GM23338 (cell line): ENCODE measurements around the gene IYD.

Experiments
- EZH2 ChIP-seq: fragments of 200-600 bp; sonication (generic); IDR thresholded peaks from one replicate; pipeline ENCODE4 v1.8.0; 2017; ENCODE audit warnings: antibody characterized with exemption, mild to moderate bottlenecking, low read depth; ENCODE audit not compliant: unreplicated experiment
- EZH2phosphoT487 ChIP-seq: fragments of 200-600 bp; sonication (generic); IDR thresholded peaks from one replicate; pipeline ENCODE4 v1.8.1; 2018; ENCODE audit warnings: antibody characterized with exemption; ENCODE audit not compliant: unreplicated experiment
- JUNB ChIP-seq: IDR thresholded peaks from one replicate; pipeline ENCODE4 v1.6.1; 2016; ENCODE audit warnings: antibody characterized with exemption; ENCODE audit not compliant: unreplicated experiment
- POLR2AphosphoS5 ChIP-seq: IDR thresholded peaks from 2 replicates; pipeline ENCODE4 v1.6.1; 2016; ENCODE audit warnings: antibody characterized with exemption, low read depth
- TF ChIP-seq, protein P1 (sequence below), 2 experiments: fragments of 200-600 bp in 1 of 2; sonication (generic) in 1 of 2; conservative IDR thresholded peaks; 2 replicates each; pipeline versions ENCODE4 v1.5.1 to v1.6.1; 2016 to 2017; ENCODE audit warnings: antibody characterized with exemption in 2 of 2, low read depth in 2 of 2, mild to moderate bottlenecking in 2 of 2, moderate library complexity in 1 of 2
- TF ChIP-seq, protein P2 (sequence below): fragments of 250-450 bp; sonication (Bioruptor Pico); IDR thresholded peaks from 2 replicates; pipeline ENCODE4 v1.5.0; 2020; ENCODE audit warnings: mild to moderate bottlenecking, moderate library complexity
- TF ChIP-seq, protein P3 (sequence below): IDR thresholded peaks from one replicate; pipeline ENCODE4 v1.6.1; 2018; ENCODE audit warnings: antibody characterized with exemption; ENCODE audit not compliant: unreplicated experiment

DNA sequence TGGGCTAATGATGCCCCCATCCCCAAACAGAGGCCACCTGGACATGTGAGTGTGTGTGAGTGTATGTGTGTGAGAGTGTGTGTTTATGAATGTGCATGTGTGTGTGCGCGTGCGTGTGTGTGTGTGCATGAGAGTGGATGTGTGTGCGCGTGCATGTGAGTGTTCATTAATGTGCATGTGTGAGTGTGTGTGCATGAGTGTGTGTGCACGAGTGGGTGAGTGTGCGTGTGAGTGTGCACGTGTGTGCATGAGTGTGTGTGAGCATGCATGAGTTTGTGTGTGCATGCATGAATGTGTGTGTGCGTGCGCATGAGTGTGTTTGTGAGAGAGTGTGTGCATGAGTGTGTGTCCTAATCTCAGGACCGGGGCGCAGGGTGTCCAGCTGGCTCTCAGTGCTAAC is 1.3 kb downstream of the IYD start:
- TF ChIP-seq, protein P1, sequence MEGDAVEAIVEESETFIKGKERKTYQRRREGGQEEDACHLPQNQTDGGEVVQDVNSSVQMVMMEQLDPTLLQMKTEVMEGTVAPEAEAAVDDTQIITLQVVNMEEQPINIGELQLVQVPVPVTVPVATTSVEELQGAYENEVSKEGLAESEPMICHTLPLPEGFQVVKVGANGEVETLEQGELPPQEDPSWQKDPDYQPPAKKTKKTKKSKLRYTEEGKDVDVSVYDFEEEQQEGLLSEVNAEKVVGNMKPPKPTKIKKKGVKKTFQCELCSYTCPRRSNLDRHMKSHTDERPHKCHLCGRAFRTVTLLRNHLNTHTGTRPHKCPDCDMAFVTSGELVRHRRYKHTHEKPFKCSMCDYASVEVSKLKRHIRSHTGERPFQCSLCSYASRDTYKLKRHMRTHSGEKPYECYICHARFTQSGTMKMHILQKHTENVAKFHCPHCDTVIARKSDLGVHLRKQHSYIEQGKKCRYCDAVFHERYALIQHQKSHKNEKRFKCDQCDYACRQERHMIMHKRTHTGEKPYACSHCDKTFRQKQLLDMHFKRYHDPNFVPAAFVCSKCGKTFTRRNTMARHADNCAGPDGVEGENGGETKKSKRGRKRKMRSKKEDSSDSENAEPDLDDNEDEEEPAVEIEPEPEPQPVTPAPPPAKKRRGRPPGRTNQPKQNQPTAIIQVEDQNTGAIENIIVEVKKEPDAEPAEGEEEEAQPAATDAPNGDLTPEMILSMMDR (conservative IDR thresholded peaks at IDR 0.05; ENCODE audit: low read depth in 2 of 2), result no peak
- TF ChIP-seq, protein P2, sequence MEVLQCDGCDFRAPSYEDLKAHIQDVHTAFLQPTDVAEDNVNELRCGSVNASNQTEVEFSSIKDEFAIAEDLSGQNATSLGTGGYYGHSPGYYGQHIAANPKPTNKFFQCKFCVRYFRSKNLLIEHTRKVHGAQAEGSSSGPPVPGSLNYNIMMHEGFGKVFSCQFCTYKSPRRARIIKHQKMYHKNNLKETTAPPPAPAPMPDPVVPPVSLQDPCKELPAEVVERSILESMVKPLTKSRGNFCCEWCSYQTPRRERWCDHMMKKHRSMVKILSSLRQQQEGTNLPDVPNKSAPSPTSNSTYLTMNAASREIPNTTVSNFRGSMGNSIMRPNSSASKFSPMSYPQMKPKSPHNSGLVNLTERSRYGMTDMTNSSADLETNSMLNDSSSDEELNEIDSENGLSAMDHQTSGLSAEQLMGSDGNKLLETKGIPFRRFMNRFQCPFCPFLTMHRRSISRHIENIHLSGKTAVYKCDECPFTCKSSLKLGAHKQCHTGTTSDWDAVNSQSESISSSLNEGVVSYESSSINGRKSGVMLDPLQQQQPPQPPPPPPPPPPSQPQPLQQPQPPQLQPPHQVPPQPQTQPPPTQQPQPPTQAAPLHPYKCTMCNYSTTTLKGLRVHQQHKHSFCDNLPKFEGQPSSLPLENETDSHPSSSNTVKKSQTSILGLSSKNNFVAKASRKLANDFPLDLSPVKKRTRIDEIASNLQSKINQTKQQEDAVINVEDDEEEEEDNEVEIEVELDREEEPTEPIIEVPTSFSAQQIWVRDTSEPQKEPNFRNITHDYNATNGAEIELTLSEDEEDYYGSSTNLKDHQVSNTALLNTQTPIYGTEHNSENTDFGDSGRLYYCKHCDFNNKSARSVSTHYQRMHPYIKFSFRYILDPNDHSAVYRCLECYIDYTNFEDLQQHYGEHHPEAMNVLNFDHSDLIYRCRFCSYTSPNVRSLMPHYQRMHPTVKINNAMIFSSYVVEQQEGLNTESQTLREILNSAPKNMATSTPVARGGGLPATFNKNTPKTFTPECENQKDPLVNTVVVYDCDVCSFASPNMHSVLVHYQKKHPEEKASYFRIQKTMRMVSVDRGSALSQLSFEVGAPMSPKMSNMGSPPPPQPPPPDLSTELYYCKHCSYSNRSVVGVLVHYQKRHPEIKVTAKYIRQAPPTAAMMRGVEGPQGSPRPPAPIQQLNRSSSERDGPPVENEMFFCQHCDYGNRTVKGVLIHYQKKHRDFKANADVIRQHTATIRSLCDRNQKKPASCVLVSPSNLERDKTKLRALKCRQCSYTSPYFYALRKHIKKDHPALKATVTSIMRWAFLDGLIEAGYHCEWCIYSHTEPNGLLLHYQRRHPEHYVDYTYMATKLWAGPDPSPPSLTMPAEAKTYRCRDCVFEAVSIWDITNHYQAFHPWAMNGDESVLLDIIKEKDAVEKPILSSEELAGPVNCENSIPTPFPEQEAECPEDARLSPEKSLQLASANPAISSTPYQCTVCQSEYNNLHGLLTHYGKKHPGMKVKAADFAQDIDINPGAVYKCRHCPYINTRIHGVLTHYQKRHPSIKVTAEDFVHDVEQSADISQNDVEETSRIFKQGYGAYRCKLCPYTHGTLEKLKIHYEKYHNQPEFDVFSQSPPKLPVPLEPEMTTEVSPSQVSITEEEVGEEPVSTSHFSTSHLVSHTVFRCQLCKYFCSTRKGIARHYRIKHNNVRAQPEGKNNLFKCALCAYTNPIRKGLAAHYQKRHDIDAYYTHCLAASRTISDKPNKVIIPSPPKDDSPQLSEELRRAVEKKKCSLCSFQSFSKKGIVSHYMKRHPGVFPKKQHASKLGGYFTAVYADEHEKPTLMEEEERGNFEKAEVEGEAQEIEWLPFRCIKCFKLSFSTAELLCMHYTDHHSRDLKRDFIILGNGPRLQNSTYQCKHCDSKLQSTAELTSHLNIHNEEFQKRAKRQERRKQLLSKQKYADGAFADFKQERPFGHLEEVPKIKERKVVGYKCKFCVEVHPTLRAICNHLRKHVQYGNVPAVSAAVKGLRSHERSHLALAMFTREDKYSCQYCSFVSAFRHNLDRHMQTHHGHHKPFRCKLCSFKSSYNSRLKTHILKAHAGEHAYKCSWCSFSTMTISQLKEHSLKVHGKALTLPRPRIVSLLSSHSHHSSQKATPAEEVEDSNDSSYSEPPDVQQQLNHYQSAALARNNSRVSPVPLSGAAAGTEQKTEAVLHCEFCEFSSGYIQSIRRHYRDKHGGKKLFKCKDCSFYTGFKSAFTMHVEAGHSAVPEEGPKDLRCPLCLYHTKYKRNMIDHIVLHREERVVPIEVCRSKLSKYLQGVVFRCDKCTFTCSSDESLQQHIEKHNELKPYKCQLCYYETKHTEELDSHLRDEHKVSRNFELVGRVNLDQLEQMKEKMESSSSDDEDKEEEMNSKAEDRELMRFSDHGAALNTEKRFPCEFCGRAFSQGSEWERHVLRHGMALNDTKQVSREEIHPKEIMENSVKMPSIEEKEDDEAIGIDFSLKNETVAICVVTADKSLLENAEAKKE (CRISPR knock-in tag), result no peak
- TF ChIP-seq EZH2phosphoT487 (no peak), POLR2AphosphoS5 (no peak), EZH2 (no peak), JUNB (no peak)
- TF ChIP-seq, protein P3, sequence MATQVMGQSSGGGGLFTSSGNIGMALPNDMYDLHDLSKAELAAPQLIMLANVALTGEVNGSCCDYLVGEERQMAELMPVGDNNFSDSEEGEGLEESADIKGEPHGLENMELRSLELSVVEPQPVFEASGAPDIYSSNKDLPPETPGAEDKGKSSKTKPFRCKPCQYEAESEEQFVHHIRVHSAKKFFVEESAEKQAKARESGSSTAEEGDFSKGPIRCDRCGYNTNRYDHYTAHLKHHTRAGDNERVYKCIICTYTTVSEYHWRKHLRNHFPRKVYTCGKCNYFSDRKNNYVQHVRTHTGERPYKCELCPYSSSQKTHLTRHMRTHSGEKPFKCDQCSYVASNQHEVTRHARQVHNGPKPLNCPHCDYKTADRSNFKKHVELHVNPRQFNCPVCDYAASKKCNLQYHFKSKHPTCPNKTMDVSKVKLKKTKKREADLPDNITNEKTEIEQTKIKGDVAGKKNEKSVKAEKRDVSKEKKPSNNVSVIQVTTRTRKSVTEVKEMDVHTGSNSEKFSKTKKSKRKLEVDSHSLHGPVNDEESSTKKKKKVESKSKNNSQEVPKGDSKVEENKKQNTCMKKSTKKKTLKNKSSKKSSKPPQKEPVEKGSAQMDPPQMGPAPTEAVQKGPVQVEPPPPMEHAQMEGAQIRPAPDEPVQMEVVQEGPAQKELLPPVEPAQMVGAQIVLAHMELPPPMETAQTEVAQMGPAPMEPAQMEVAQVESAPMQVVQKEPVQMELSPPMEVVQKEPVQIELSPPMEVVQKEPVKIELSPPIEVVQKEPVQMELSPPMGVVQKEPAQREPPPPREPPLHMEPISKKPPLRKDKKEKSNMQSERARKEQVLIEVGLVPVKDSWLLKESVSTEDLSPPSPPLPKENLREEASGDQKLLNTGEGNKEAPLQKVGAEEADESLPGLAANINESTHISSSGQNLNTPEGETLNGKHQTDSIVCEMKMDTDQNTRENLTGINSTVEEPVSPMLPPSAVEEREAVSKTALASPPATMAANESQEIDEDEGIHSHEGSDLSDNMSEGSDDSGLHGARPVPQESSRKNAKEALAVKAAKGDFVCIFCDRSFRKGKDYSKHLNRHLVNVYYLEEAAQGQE, result no peak
